GM21526 (cell line): ENCODE results near the gene SYT7.

ENCODE experiments used
- ATAC-seq: cut with Tn5 transposase; IDR thresholded peaks from one replicate; pipeline ENCODE4 v1.9.1; 2021; ENCODE audit warnings: moderate library complexity; ENCODE audit not compliant: unreplicated experiment, low FRiP score

SYT7 gene

DNA sequence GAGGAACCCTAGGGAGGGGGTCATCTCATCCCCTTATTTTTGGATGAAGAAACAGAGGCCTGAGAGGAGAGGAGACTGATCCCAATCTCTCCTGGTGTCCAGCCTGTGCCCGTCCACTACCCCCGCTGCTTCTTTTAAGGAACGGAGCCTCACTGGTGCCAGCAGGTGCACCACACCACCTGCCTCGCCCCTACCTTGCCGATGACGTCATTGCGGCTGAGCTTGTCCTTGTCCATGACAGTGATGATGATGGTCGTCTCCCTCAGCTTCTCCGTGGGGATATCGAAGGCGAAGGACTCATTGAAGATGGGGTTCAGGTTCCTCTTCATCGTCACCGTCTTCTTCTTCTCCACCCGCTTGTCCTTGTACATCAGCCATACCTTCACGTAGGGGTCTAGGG, 58.0 kb downstream of the SYT7 start:
- ATAC-seq: no peak

DNA sequence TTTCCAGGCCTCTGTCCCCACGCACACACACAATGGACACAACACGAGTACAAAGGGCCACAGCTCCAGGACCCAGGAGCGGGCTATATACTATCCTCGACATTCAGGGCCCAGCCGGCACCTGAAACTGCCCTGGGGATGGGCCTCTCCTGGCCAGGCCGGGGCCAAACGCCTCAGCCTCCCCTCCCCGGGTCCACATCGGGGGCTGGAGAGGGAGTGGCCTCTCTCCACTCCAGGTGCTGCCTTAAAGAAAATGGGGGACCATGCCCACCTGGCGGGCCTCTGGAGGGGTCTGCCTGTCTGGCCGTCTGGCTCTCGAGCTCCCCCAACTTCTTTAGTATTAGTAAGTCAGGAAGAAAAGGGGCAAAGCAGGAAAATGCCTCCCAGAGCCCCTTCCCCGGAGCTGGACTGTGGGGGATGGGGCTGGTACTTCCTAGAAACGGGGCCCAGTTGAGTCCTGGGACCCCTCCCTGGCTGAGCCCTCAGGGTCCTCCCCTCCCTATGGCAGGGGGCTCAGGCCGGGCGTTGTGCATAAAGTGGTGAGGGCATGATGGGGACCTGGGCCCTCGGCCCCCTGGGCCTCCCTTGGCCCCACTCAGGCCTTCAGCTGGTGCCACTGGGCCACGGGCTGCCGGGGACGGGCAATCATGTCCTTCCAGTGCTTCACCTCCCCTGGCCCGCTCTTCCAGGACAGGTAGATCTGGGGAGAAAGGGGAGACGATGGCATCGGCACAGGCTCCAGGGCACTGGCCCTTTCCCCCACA, 62.7 kb downstream of the SYT7 start:
- no peak for ATAC-seq

DNA sequence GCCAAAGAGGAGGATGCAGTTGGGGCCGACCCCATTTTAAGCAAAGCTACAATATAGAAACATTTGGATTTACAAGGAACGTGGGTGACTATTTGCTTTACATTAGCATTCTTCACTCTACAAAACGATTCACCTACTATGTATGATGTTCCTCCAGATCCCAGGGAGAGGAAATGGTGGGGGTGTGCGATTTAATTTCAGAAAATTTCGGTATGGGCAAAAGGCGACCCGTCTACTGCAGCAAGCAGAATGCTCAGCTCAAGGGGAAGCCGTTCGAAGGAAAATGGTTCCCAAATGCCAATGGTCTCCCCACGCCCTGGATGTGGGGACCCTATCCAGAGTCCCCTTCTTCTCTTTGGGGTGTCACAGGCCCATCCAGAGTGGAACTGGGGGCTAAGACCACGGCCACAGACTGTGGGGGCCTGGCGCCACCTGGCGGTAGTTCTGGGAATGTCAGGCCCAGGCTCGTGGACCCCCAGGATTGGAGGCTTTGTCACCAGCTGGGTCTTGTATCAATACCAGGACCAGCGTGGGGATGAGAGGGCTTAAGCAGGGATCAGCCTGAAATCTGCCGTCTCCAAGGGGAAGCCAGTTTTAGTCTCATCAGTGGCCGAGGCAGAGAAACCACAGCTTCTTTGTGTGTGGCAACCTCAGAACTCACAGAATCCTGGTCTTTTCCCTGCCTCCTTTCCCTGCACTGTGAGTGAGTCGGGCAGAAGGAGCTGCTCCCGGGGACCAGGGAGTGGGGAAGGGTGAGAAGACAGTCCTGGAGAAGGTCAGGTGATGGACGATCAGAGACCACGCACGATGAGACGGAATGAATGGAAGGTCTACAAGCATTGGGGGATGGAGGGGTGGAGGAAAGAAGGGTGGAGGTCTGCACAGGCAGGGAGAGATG, 64.0 kb downstream of the SYT7 start:
- no peak for ATAC-seq

DNA sequence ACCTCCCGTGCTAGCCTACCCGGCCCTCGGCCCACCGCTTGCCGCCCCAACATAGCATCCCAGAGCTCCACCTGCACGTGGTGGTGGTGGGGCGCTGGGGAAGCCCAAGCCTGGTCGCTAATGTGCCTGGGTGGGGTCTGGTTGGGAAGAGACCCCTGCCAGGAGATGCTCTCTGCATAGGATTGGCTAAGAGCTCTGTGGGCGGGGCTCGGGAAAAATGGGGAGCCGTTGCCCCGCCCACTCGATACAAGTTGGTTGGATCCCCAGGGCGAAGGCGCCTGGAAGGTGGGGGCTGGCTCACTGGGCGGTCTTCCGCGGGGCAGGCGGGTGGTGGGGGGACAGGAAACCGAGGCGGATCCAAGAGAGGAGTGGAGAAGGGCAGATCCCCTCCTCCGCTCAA, 64.7 kb downstream of the SYT7 start:
- no peak for ATAC-seq

DNA sequence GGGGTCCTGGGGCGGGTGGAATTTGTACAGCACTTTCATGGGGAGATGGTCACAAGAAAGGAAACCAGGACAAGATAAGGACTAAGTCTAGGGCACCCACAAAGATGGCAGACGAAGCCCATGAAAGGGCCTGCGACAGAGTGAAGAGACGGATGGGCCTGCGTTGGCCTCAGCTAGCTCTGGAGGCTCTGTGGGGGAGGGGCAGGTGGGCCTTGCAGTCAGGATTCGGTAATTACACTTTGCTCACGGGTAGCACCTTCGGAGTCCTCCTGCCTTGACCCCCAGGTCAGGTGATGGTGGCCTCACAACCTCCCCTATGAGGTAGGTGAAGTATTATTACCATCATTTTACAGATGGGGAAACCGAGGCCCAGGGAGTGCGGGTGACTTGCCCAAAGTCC, 65.2 kb downstream of the SYT7 start:
- no peak for ATAC-seq

DNA sequence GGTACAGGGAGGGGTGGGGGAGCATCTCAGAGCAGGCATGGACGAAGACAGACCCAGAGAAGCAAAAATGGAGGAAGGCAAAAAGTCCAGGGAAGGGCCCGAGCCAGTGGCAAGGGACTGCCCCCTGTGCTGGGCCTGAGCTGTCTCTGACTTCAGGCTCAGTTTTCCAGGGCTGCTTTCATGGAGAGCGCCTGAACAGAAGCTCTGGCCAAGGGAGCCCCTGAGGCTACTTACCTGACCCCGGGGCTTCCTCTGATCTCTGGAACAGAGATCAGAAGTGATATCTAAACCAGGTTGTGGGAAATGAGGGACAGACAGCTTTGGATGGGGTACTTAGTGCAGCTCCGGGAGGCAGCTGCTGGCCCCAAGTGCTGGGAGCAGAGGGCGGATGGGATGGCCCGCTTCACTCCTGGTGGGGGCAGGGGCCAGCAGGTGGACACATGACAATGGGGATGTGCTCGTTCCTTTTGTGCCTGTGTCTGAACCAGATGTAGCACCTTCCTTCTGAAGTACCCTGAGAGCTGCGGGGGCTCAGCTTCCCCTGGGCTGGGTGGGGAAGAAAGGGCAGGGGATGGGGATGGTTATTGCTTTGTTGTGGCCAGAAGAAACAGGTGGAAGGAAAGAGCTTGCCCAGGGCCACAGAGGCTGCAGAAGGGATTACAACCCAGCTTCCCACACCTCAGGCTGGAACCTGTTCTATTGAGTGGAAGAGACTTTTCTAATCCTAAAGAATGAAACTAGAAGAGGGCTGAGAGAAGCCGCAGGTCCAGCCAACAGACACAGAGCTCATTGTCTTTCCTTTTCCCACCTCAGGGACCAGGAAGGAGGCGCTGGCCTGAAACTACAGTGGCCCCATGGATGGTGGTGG, 66.6 kb downstream of the SYT7 start:
- no peak for ATAC-seq

DNA sequence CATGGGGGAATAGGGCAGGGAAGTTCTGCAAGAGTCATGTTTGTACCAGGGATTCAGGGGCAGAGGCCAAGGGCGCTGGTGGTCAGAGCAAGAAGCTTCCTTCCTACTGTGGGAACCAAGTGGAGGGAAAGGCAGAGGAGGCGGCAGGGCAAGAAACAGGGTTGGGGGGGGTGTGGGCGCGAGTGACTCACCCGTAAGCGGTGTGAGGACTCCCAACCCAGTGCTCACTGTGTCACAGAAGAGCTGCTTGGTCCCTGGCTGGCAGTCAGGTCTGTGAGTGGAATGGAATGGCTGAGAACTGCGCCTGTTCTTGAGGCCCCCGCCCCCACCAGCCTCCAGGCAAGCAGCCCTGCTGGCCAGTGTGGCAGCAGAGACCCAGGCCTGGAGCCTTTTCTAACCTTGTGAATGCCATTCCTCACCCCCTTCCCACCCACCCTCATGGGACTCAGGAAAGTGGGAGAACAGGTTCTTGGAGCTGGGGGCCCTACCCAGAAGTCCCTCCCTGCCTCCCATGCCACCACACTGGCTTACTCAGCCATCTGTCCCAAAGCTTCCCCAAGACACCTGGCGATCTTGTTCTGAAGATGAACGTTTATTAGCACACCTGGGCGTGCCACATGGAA, 67.6 kb downstream of the SYT7 start:
- no peak for ATAC-seq

DNA sequence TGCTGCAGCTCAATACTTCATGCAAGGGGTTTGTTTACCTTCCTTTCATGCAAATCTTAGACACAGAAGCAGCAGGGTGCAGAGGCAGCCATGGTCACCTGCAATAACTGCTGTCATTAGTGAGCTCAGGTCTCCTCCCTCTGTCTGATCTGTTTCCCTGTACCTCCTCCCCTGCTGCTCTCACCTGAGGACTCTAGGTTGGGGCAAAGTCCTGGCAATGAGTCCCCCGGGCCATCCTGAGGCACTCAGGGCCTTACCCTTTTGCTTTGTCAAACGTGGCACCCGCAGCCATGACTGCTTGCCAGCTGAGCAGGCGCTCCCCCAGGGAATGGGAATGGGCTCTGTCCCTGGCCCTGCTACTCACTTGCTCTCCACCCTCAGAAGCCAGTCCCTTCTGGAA, 68.4 kb downstream of the SYT7 start:
- ATAC-seq: no peak

DNA sequence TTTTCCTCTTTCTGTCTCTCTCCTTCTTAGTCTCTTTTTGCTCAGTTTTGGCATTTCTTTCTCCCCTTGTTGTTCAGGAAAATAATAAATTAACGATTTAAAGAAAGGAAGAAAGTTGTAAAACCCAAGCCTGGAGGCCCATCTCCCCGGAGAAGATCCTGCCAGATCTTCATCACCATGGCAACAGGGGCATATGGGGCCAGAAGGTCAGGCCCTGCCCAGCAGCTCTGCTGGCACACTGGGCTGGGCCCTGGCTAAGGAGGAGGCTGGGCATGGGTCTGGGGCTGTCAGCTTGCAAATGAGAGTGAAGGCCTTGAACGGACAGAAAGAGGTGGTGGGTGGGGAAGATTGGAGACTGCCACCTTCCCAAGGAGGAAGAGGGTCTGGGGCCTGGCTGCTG, 69.5 kb downstream of the SYT7 start:
- ATAC-seq: no peak

DNA sequence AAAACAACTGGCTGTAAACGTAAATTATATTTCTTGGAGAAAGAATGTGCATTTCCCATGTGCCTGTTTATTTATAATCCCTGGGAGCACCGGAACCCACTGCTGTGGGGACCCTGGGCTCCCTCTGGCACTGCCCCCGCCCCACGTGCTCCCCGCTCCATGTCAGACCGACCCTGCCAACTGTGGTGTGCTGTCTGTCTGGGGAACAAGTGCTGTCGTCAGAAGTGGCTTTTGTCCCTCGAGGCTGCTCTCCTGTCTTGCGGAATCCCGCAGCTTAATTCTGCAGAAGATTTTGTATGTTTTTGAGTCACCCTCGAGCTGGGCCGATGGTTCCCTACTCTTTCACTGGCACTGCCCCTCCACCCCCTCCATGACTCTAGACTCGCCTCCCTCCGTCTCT, 69.9 kb downstream of the SYT7 start:
- no peak for ATAC-seq

DNA sequence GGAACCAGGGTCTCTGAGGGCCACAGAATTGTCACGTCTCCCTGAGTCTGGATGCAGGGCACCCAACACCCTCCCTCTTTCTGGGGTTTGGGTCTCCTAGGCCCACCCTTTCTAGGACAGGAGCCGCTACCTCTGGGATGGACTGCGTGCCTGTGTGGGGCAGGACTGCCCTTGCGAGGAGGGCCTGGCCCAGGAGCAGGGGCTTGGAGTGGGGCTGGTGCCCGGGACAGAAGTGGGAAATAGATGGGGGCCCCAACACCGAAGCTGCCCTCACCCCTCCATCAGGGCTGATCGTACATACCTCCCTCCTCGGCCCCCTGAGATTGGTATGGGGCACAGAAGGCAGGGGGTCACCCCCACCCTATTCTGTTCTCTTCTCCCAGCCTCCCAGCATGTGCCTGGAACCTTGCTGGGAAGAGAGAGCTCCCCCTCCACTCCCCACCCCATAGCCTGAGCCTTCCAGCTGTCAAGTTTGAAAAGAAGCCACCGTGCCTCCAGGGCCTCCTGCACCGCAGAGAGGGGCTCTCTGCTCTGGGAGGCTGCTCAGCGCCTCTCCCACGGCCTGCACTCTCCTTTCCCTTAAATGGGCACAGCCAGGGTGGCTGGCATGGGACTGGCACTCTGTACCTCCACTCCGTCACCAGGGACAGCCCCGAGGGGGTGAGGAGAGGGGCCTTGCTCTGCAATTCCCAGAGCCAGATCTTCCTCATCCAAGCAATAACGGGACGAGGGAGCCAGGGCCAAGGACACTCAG, 70.5 kb downstream of the SYT7 start:
- no peak for ATAC-seq

DNA sequence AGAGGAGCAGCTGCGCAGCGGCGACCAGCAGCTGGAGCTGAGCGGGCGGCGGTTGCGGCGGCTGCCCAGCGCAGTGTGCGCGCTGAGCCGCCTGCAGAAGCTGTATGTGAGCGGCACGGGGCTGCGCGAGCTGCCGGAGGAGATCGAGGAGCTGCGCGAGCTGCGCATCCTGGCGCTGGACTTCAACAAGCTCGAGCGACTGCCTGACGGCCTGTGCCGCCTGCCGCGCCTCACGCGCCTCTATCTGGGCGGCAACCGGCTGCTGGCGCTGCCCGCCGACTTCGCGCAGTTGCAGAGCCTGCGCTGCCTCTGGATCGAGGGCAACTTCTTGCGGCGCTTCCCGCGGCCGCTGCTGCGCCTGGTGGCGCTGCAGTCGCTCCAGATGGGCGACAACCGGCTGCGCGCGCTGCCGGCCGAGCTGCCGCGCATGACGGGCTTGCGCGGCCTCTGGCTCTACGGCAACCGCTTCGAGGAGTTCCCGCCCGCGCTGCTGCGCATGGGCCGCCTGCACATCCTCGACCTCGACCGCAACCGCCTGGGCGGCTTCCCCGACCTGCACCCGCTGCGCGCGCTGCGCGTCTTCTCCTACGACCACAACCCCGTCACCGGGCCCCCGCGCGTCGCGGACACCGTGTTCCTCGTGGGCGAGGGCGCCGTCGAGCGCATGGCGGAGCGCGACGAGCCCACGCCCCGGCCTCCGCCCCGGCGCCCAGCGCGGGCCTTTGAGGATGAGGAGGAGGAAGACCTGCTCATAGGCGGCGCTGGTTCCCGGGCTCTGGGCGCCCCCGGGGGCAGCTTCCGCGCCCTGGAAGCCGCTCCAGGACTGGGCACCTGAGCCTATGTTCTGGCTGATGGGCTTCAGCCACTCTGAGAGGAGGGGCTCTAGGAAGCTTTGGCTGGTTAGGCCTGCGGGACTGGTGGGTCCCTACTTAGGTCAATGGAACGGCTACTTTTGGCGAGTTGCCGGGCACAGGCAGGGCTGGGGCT, 71.5 kb downstream of the SYT7 start:
- ATAC-seq: peak; percentile 57

DNA sequence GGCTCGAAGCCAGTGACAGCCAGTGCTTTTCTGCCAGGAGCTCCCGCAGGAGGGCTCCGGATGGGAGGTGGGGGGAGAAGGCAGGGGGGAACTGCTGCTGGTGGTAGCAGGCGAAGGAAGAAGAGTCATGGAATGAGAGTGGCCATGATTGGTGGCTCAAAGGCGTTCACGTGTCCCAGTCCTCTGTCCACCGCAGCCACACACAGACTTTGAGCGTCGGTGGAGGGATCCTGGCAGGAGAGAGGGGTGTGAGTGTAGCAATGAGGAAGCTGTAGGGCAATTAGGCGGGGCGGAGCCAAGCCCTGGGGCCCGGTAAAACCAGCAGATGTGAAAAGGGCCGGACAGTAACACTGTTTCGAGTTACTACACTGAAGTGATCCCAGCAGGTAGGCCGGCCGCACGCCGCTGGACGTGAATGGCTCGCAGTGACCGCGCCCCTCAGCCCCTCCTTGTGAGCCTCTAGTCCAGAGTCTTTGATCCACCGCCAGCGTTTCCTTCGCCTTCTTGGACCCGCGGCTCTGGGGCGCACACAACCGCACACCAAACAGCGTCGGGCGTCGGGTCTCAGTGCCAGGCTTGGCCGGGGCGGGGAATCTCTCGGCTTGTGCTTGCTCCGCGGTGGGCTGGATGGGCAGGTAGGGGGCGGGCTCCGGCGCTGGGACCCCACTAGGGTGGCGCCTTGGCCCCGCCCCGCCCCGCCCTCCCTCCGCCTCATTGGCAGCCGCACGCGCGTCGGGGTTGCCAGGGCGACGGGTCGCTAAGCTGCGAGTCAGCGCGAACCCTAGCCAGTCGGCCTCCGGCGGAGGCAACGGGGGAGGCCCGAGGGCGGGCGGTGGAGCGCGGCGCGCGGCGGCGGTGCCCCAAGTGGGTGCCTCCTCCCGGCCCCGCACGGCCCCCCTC, 72.7 kb downstream of the SYT7 start, which contains the start of gene LRRC10B:
Gene LRRC10B, plus strand, starts transcription at position 788 of the 900 bp plus-strand sequence. CDS start 250 bp downstream, outside the sequence.
- no peak for ATAC-seq

DNA sequence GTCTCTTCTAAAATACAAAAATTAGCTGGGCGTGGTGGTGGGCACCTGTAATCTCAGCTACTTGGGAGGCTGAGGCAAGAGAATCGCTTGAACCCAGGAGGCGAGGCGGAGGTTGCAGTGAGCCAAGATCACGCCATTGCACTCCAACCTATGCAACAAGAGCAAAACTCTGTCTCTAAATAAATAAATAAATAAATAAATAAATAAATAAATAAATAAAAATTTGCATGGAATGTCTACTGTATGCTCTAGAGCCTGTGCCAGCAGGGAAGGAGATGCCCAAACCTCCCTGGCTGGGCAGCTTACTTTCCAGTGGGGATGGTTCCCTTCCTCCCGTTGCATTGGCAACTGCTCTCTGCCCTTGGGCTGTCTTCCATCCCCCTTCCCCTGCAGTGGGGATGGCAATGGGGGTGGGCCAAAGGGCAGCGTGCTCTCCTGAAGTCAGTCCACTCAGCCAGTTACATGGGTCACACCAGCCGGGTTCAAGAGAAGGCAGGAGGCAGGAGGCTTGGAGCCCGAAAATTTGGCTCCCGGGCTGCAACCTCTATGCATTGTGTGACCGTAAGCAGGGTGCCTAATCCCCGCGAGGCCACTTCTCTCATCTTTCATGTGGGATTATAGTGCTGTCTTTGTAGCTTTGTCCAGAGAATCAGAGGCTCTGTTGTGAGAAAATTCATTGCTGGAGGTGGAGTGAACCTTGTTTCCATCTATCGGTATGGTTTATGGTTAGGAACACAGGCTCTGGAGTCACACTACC, 73.7 kb downstream of the SYT7 start:
- no peak for ATAC-seq

DNA sequence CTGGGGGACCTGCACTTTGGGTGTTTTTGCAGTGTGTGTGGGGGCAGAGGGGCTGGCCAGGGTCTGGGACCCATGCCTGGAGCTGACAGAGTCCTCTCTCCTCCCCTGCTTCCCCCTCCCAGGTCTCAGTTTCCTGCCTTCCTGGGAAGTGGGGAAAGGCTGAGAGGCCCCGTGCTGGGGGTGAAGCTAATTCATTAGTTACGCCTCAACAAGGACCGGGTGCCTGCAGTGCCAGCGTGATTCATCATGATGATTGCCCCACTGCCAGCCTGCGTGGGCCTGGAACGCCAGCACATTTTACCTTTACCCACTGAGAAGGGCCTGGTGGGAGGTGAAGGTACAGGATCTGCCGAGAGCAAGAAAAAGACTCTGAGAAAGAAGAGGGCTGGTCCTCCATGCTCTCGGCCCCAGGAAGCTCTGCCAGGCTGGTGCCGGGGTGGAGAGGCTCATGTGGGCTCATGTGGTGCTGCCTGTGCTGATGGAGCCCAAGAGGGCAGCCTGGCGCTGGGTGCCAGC, 75.2 kb downstream of the SYT7 start:
- ATAC-seq: no peak

DNA sequence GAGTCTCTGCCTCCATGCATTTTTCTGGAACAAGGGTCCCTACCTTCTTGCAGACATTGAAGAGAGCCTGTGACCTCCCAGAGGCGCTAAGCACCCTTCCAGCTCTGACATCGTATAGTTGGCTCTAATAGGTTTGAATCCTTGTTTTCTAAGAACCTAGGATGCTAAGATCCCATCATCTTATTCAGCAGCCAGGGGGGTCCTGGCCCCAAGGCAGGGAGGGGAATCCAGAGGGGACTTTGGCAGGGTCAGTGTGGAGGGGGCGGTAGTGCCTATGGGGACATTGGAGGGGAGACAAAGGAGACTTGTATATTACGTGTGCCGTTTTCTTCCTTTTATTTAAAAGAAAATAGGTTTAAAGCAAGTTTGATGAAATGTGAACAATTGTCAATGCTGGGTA, 75.8 kb downstream of the SYT7 start:
- no peak for ATAC-seq
